ENCODE data around the gene UBE2M. TPM values are rescaled to one million over a fixed set of nuclear protein-coding genes. Genes with fewer than 3 reads are reported as not detected.

The UBE2M gene
- polyA plus RNA-seq, 1 of the 3 experiments (the other 2 are of a cell fraction): 135 TPM

- POLR2A ChIA-PET: interaction anchor here (1.2 to 1.9 kb wide), 4 partner anchors 29 to 45 kb away, joined by 3 to 10 read pairs (median 5); partner anchors contain the start of genes CHMP2A and TRIM28
- 31% methylated on average over 2 of the region's 3 CpGs for WGBS (ENCODE audit: low lambda C conversion rate)
Measured at GRCh38 chr19:58514564-58515022, 43.8 kb downstream of the UBE2M start.

More at GRCh38 chr19:58514564-58515022, 43.8 kb downstream of the UBE2M start:
- TF ChIP-seq FOXJ3 (CRISPR knock-in tag; IDR thresholded peaks at IDR 0.05) (no peak), MEF2A (IDR thresholded peaks at IDR 0.05; ENCODE audit: borderline replicate concordance, low read depth) (no peak), EZH2phosphoT487 (IDR thresholded peaks at IDR 0.05; ENCODE audit: borderline replicate concordance, low read depth) (no peak), SMC3 (IDR thresholded peaks at IDR 0.05; ENCODE audit: low read depth, low read length) (no peak), ELF1 (IDR thresholded peaks at IDR 0.05) (no peak), GABPA (IDR thresholded peaks at IDR 0.05; ENCODE audit: low read depth) (no peak), NRF1 (IDR thresholded peaks at IDR 0.05; ENCODE audit: low read depth, low read length) (no peak), RXRA (IDR thresholded peaks at IDR 0.05; ENCODE audit: borderline replicate concordance, low read depth) (no peak), FOSL2 (IDR thresholded peaks at IDR 0.05; ENCODE audit: borderline replicate concordance, low read depth) (no peak), RFX5 (IDR thresholded peaks at IDR 0.05; ENCODE audit: low read length) (no peak), TAF1 (IDR thresholded peaks at IDR 0.05; ENCODE audit: borderline replicate concordance, low read depth, low read length) (no peak), MAX (IDR thresholded peaks at IDR 0.05; ENCODE audit: low read depth) (no peak), TCF12 (IDR thresholded peaks at IDR 0.05) (no peak), REST (IDR thresholded peaks at IDR 0.05; ENCODE audit: low read depth, low read length) (no peak), POLR2AphosphoS5 (IDR thresholded peaks at IDR 0.05; ENCODE audit: low read depth, low read length) (no peak), CTCF (IDR thresholded peaks at IDR 0.05) (no peak), RCOR1 (IDR thresholded peaks at IDR 0.05; ENCODE audit: low read length) (no peak), IRF3 (IDR thresholded peaks at IDR 0.05; ENCODE audit: low read depth, low read length) (no peak), EP300 (IDR thresholded peaks at IDR 0.05; ENCODE audit: borderline replicate concordance in 1 of 2, low read depth in 1 of 2, low read length in 1 of 2) (no peak), SIN3A (IDR thresholded peaks at IDR 0.05; ENCODE audit: borderline replicate concordance, low read depth, low read length) (no peak)
- no peaks in the 10 kb centered on the region for H3K27me3 ChIP-seq (ENCODE audit: insufficient read depth)
- peaks cover 14% of the 10 kb centered on the region for H3F3A ChIP-seq (replicated peaks; ENCODE audit: insufficient read depth)
- peak overlapping the region in 1 of 2 experiments; percentile 47; a peak in 2 of 4 replicates for H3K4me3 ChIP-seq (ENCODE audit: low read depth in 2 of 2, low read length in 1 of 2)
- H4K20me1 ChIP-seq (ENCODE audit: insufficient read depth): no peaks in the 10 kb centered on the region; the same call in 1 of the 2 replicates
- CTCF ChIA-PET: interaction anchor here (0.6 to 2.4 kb wide), 11 partner anchors 11 to 1151 kb away, joined by 3 to 23 read pairs (median 4); partner anchors contain the start of genes CHMP2A, TRAPPC2B, TRIM28 and ZNF547
- peak overlapping the region; percentile 66 for H3K4me2 ChIP-seq
- H3K9ac ChIP-seq: no peak overlapping the region
- no peak overlapping the region for H2AFZ ChIP-seq (ENCODE audit: low read depth)
- no peaks in the 10 kb centered on the region for H3K9me2 ChIP-seq
- peak overlapping the region in 1 of 2 experiments; percentile 85; a peak in 2 of 4 replicates for H3K27ac ChIP-seq (ENCODE audit: low read depth in 2 of 2, low read length in 1 of 2)
- peaks cover 57% of the 10 kb centered on the region for H3K79me2 ChIP-seq (ENCODE audit: insufficient read depth)
- peaks cover 0 to 34% of the 10 kb centered on the region in 2 experiments; a peak in 1 of 4 replicates for H3K4me1 ChIP-seq (ENCODE audit: control insufficient read depth in 1 of 2, insufficient read depth in 2 of 2, low read depth in 1 of 2, low read length in 1 of 2)
- no peaks in the 10 kb centered on the region for H3K9me3 ChIP-seq
- DNase-seq: peak; percentile 66
- peaks cover 9 to 28% of the 10 kb centered on the region in 2 experiments for H3K36me3 ChIP-seq (replicated peaks in 1 of 2; ENCODE audit: control insufficient read depth in 1 of 2, insufficient read depth in 2 of 2, low read length in 1 of 2)
